K562 (cell line): ENCODE data around the gene POLR3E. TPM values are rescaled to one million over a fixed set of nuclear protein-coding genes. Genes with fewer than 3 reads are reported as not detected.

Source experiments
- ATAC-seq: fragments of 200-7000 bp; cut with Tn5 transposase; 3 replicates; pipeline ENCODE4 v1.9.1; 2020; ENCODE audit warnings: moderate library complexity
- BruUV-seq: library from RNA; stranded (reverse); fragments of 400-500 nt; replicated peaks from 2 replicates; lab custom pipeline; 2021; lab: Mats Ljungman, UMichigan
- CTCF ChIA-PET: fragments of 300-600 bp; formaldehyde crosslinking; extraction: SDS; loops from one replicate; lab custom pipeline; 2021; ENCODE audit warnings: low intra/inter-chr PET ratio; lab: Yijun Ruan, JAX
- POLR2A ChIA-PET: fragments of 300-600, 350-650 bp; sonication (Branson Sonifier 250); formaldehyde crosslinking; extraction: SDS; loops from one replicate; lab custom pipeline; 2021; ENCODE audit warnings: antibody characterized with exemption, inconsistent platforms; lab: Yijun Ruan, JAX
- DNase-seq, 4 experiments: peaks; one replicate each; pipeline versions ENCODE4 v3.0.0 to v3.0.0-alpha.2; 2011 to 2018; ENCODE audit warnings: low spot score in 3 of 4, mixed read lengths in 3 of 4; ENCODE audit errors: extremely low read depth in 1 of 4
- FAIRE-seq: peaks from 2 replicates; lab custom pipeline; 2011; peaks lifted over from hg19 to GRCh38; lab: Jason Lieb, UNC
- H2AFZ ChIP-seq: 2 replicates; pipeline ENCODE4 v1.6.0; 2011; ENCODE audit warnings: low read depth, low read length, control low read depth, inconsistent platforms
- H3K27ac ChIP-seq: fragments of 200-600 bp; 3 replicates; pipeline ENCODE4 v1.8.0; 2011; ENCODE audit warnings: low read depth, mild to moderate bottlenecking, control low read depth, inconsistent platforms, low read length, moderate library complexity, mixed read lengths; ENCODE audit errors: extremely low read depth
- H3K27me3 ChIP-seq, 2 experiments: fragments of 300-600 bp in 1 of 2; 2 replicates in 1 of 2; 3 replicates in 1 of 2; pipeline versions ENCODE4 v1.6.0 to v1.8.0; 2011; ENCODE audit warnings: inconsistent platforms in 2 of 2, low read length in 2 of 2, mild to moderate bottlenecking in 1 of 2, mixed read lengths in 1 of 2, moderate library complexity in 1 of 2; ENCODE audit not compliant: control insufficient read depth in 2 of 2, insufficient read depth in 2 of 2
- H3K36me3 ChIP-seq: fragments of 300-600 bp; 3 replicates; pipeline ENCODE4 v1.8.0; 2011; ENCODE audit warnings: mild to moderate bottlenecking, low read length, inconsistent platforms; ENCODE audit not compliant: control insufficient read depth, insufficient read depth
- H3K4me1 ChIP-seq, 2 experiments: fragments of 200-600 bp in 1 of 2; replicated peaks in 1 of 2; 2 replicates in 1 of 2; 3 replicates in 1 of 2; pipeline versions ENCODE4 v1.5.1 to v1.8.0; 2011; ENCODE audit warnings: inconsistent platforms in 2 of 2, low read length in 2 of 2, mild to moderate bottlenecking in 1 of 2, mixed read lengths in 1 of 2, moderate library complexity in 1 of 2; ENCODE audit not compliant: control insufficient read depth in 2 of 2, insufficient read depth in 2 of 2
- H3K4me2 ChIP-seq: 2 replicates; pipeline ENCODE4 v1.6.1; 2011; ENCODE audit warnings: low read length, control low read depth, inconsistent platforms, mixed read lengths; ENCODE audit not compliant: insufficient read depth
- H3K4me3 ChIP-seq: fragments of 200-600 bp; sonication (generic), shearing (Covaris generic); 2 replicates; pipeline ENCODE4 v1.5.1; 2016; ENCODE audit warnings: control low read depth, inconsistent platforms
- H3K79me2 ChIP-seq: fragments of 200-600 bp; 3 replicates; pipeline ENCODE4 v1.8.0; 2011; ENCODE audit warnings: low read length, inconsistent platforms; ENCODE audit not compliant: control insufficient read depth, insufficient read depth
- H3K9ac ChIP-seq, 2 experiments: 2 replicates each; pipeline versions ENCODE4 v1.6.0 to v1.6.1; 2011; ENCODE audit warnings: low read depth in 2 of 2, low read length in 2 of 2, control low read depth in 1 of 2, inconsistent platforms in 1 of 2, mild to moderate bottlenecking in 1 of 2, mixed read lengths in 1 of 2; ENCODE audit not compliant: insufficient read depth in 1 of 2
- H3K9me1 ChIP-seq: one replicate; pipeline ENCODE4 v1.6.0; 2011; ENCODE audit warnings: inconsistent platforms, mild to moderate bottlenecking, low read length, moderate library complexity; ENCODE audit not compliant: control insufficient read depth, insufficient read depth
- H3K9me3 ChIP-seq: replicated peaks from 2 replicates; pipeline ENCODE4 v1.5.1; 2011; ENCODE audit warnings: low read depth, low read length, inconsistent platforms; ENCODE audit not compliant: control insufficient read depth, insufficient read depth
- H4K20me1 ChIP-seq: replicated peaks from 2 replicates; pipeline ENCODE4 v1.6.1; 2011; ENCODE audit warnings: low read length, inconsistent platforms, mixed read lengths; ENCODE audit not compliant: control insufficient read depth, insufficient read depth
- ARID1B ChIP-seq: fragments of 450-650 bp; IDR thresholded peaks from 2 replicates; pipeline ENCODE4 v1.6.1; 2016; ENCODE audit warnings: antibody characterized with exemption, mild to moderate bottlenecking, inconsistent platforms
- HOXB6 ChIP-seq: fragments of 250-450 bp; sonication (Bioruptor Pico); IDR thresholded peaks from 2 replicates; pipeline ENCODE4 v1.5.1; 2022; ENCODE audit warnings: mild to moderate bottlenecking, borderline replicate concordance
- L3MBTL2 ChIP-seq: fragments of 450-650 bp; IDR thresholded peaks from 2 replicates; pipeline ENCODE4 v1.6.1; 2016; ENCODE audit warnings: mild to moderate bottlenecking, moderate library complexity
- NR2C1 ChIP-seq, 2 experiments: fragments of 450-650 bp; IDR thresholded peaks; 2 replicates each; pipeline ENCODE4 v1.6.1; 2017; ENCODE audit warnings: mild to moderate bottlenecking in 2 of 2, antibody characterized with exemption in 1 of 2, inconsistent platforms in 1 of 2, missing compliant biosample characterization in 1 of 2, missing genetic modification characterization in 1 of 2
- POLR2G ChIP-seq: fragments of 200-400 bp; formaldehyde crosslinking; IDR thresholded peaks from 2 replicates; pipeline ENCODE4 v1.6.1; 2017; ENCODE audit warnings: low read depth, mild to moderate bottlenecking, antibody characterized with exemption, low read length, moderate library complexity
- RBFOX2 ChIP-seq: fragments of 200-400 bp; formaldehyde crosslinking; IDR thresholded peaks from 2 replicates; pipeline ENCODE4 v1.6.1; 2017; ENCODE audit warnings: low read depth, mild to moderate bottlenecking, low read length, moderate library complexity
- TCF3 ChIP-seq: sonication (generic); formaldehyde crosslinking; IDR thresholded peaks from 2 replicates; pipeline ENCODE4 v1.4.0; 2020; ENCODE audit warnings: mild to moderate bottlenecking, missing genetic modification reagents
- ZBTB7A ChIP-seq: IDR thresholded peaks from 2 replicates; pipeline ENCODE4 v1.6.1; 2011; ENCODE audit warnings: low read depth, mild to moderate bottlenecking, low read length, moderate library complexity, borderline replicate concordance; ENCODE audit not compliant: control insufficient read depth
- ZNF143 ChIP-seq: sonication (generic); formaldehyde crosslinking; IDR thresholded peaks from 2 replicates; pipeline ENCODE4 v1.9.0; 2022; ENCODE audit warnings: mild to moderate bottlenecking, missing genetic modification reagents
- WGBS: fragments of 100-300 bp; shearing (Covaris generic); methylation state at CpG from one replicate; pipeline ENCODE4 v1.1.6; 2016; ENCODE audit warnings: low coverage, mixed read lengths; ENCODE audit not compliant: insufficient coverage; ENCODE audit errors: missing lambda C conversion rate; 5-methylcytosine and 5-hydroxymethylcytosine counted together
- in situ Hi-C: fragments of 300-500 bp; cut with MboI; formaldehyde crosslinking; loops from 4 replicates; pipeline ENCODE4 v1.15.0; 2018; ENCODE audit warnings: inconsistent platforms, mixed read lengths
- intact Hi-C: fragments of 100-400 bp; cut with micrococcal nuclease; formaldehyde crosslinking; loops from 2 replicates; pipeline ENCODE4 v1.14.2; 2022
- polyA plus RNA-seq, 8 experiments: library from polyadenylated mRNA; depleted of rRNA in 4 of 8; stranded (reverse) in 5 of 8; unstranded in 3 of 8; fragments of >200 nt; fragmentation: Nextera tagmentation in 2 of 8; fragmentation: Illumina TruSeq in 1 of 8; extraction: Ambion mirVana in 2 of 8; extraction: Trizol in 1 of 8; gene quantifications; 2 replicates each; pipeline versions ENCODE4 v1.2.1 to v1.2.3, GENCODE V29; 2011 to 2014; ENCODE audit warnings: inconsistent platforms in 1 of 8, missing spikeins in 1 of 8
- total RNA-seq, 7 experiments: library from RNA; depleted of rRNA in 6 of 7; stranded (reverse); fragments of >200 nt in 6 of 7; fragmentation: Illumina TruSeq in 2 of 7; extraction: Trizol in 2 of 7; gene quantifications; 2 replicates each; pipeline versions ENCODE4 v1.2.1 to v1.2.3, GENCODE V29; 2011 to 2021; ENCODE audit warnings: low replicate concordance in 1 of 7
- TF ChIP-seq, protein P1 (sequence below): fragments of 250-450 bp; sonication (Bioruptor Pico); IDR thresholded peaks from 2 replicates; pipeline ENCODE4 v1.4.0; 2020; ENCODE audit warnings: mild to moderate bottlenecking
- TF ChIP-seq, protein P2 (sequence below): fragments of 250-450 bp; sonication (Bioruptor Pico); IDR thresholded peaks from 2 replicates; pipeline ENCODE4 v1.8.0; 2022; ENCODE audit warnings: inconsistent platforms

POLR3E gene
- total and polyA plus RNA-seq, 9 of the 15 experiments (the other 6 are each of a cell fraction or from before 2014, with no cell fraction given) = 17.7 to 151 (median 82.6) TPM

DNA sequence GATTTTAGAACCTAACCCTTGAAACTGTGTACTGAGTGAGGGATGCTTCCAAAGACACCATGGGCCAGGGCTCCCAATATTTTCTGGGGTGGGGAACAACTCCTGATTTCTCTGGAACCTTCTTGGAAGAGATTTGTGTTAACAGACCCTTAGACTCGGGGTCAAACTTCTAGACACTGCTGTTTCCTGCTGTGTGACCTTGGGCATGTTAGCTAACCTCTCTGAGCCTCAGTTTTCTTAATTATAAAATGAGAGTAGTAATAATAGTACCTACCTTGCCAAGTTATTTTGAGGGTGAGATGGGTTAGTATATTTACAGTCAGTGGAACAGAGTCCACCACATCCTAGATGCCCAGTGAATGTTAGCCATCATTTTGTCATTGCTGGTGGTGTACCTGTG lies 18.8 kb downstream of the POLR3E start (continued):
- TF ChIP-seq, protein P1, sequence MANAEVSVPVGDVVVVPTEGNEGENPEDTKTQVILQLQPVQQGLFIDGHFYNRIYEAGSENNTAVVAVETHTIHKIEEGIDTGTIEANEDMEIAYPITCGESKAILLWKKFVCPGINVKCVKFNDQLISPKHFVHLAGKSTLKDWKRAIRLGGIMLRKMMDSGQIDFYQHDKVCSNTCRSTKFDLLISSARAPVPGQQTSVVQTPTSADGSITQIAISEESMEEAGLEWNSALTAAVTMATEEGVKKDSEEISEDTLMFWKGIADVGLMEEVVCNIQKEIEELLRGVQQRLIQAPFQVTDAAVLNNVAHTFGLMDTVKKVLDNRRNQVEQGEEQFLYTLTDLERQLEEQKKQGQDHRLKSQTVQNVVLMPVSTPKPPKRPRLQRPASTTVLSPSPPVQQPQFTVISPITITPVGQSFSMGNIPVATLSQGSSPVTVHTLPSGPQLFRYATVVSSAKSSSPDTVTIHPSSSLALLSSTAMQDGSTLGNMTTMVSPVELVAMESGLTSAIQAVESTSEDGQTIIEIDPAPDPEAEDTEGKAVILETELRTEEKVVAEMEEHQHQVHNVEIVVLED (CRISPR knock-in tag) = no peak
- TF ChIP-seq L3MBTL2 = no peak
- no peak for TF ChIP-seq NR2C1 (IDR thresholded peaks at IDR 0.05)
- no peak for TF ChIP-seq NR2C1 (tag; IDR thresholded peaks at IDR 0.05)

DNA sequence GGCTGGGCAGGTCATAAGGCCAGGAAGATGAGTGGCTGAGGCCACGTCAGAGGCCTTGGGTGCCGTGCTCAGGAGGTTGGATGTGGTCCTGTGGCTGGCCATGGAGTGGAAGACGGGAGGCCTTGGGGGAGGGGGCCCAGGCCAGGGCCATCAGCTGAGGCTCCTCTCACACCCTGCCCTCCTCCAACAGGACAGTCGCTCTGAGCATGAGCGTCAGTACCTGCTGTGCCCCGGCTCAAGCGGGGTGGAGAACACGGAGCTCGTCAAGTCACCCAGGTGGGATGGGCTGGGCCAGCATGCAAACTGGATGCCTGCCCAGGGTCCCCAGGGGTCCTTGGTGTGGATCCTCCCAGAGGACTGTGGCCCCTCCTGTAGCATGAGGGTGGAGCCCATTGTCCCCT lies 19.2 kb downstream of the POLR3E start:
- H3K36me3 ChIP-seq = peaks cover 95% of the 10 kb centered on the region
- in situ Hi-C loops = loop anchor here (10.0 kb wide), 1 partner anchor 1162 kb away; the partner anchor contains the start of genes DNAH3 and LDAF1
- FAIRE-seq = no peak

More for the DNA sequence above, 19.2 kb downstream of the POLR3E start:
- Histone ChIP-seq H4K20me1 (peaks cover 16% of the 10 kb centered on the region; the same call in 1 of the 2 replicates), H3K4me2 (no peak overlapping the region), H3K79me2 (peaks cover 6% of the 10 kb centered on the region), H3K9me1 (no peaks in the 10 kb centered on the region), H3K9me3 (no peaks in the 10 kb centered on the region), H3K27me3 (no peaks in the 10 kb centered on the region), H3K9ac (peak overlapping the region in 1 of 2 experiments; percentile 46; a peak in 1 of 4 replicates), H2AFZ (no peak overlapping the region), H3K4me3 (no peak overlapping the region), H3K4me1 (peaks cover 3 to 14% of the 10 kb centered on the region in 2 experiments; a peak in 4 of 5 replicates), H3K27ac (no peak overlapping the region)
- TF ChIP-seq RBFOX2 = peak; percentile 41; the same call in 1 of the 2 replicates
- TF ChIP-seq ARID1B = no peak
- TF ChIP-seq ZBTB7A = no peak
- peak; percentile 31 for TF ChIP-seq POLR2G
- no peak for TF ChIP-seq HOXB6 (CRISPR knock-in tag)
- TF ChIP-seq, protein P2, sequence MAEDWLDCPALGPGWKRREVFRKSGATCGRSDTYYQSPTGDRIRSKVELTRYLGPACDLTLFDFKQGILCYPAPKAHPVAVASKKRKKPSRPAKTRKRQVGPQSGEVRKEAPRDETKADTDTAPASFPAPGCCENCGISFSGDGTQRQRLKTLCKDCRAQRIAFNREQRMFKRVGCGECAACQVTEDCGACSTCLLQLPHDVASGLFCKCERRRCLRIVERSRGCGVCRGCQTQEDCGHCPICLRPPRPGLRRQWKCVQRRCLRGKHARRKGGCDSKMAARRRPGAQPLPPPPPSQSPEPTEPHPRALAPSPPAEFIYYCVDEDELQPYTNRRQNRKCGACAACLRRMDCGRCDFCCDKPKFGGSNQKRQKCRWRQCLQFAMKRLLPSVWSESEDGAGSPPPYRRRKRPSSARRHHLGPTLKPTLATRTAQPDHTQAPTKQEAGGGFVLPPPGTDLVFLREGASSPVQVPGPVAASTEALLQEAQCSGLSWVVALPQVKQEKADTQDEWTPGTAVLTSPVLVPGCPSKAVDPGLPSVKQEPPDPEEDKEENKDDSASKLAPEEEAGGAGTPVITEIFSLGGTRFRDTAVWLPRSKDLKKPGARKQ (CRISPR knock-in tag) = no peak
- no peak for TF ChIP-seq TCF3
- TF ChIP-seq ZNF143 (CRISPR knock-in tag) = no peak
- DNase-seq = peak in 1 of 4 experiments; percentile 20
- ATAC-seq = no peak
- no TSS peak for BruUV-seq
- intact Hi-C loops = no loop called here
- POLR2A ChIA-PET = no interaction called here
- WGBS = 88% methylated on average over 7 of the region's 9 CpGs
- CTCF ChIA-PET = no interaction called here
